ENCODE results near the gene ZMIZ1.

DNA sequence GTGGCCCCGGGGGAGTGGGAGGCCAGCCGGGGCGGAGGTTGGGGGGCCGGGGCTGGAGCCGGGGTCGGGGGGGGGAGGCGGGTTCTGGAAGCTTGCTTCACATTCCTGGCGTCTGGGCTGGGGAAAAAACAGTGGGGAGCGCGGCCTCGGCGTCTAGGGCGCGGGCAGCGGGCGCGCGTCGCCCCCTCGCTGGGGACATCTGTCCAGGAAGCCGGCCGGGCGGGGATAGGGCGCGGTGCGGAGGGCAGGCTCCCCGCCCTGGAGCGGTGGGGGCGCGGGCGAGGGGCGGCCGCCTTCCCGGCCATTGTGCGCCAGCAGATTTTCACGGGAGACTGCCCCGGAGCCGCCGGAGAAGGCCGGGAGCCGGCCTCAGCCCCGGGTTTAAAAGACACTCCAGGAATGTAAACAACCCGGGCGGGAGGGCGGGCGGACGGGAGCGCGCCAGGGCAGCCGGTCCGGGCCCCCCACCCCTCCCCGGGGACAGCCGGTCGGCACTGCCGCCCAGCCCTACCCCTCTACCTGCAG, 1.4 kb downstream of the ZMIZ1 start:
- TF ChIP-seq, protein P1, sequence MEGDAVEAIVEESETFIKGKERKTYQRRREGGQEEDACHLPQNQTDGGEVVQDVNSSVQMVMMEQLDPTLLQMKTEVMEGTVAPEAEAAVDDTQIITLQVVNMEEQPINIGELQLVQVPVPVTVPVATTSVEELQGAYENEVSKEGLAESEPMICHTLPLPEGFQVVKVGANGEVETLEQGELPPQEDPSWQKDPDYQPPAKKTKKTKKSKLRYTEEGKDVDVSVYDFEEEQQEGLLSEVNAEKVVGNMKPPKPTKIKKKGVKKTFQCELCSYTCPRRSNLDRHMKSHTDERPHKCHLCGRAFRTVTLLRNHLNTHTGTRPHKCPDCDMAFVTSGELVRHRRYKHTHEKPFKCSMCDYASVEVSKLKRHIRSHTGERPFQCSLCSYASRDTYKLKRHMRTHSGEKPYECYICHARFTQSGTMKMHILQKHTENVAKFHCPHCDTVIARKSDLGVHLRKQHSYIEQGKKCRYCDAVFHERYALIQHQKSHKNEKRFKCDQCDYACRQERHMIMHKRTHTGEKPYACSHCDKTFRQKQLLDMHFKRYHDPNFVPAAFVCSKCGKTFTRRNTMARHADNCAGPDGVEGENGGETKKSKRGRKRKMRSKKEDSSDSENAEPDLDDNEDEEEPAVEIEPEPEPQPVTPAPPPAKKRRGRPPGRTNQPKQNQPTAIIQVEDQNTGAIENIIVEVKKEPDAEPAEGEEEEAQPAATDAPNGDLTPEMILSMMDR (IDR thresholded peaks at IDR 0.05; ENCODE audit: poor library complexity, severe bottlenecking), result no peak
- TF ChIP-seq MXI1 (conservative IDR thresholded peaks at IDR 0.05; ENCODE audit: poor library complexity, severe bottlenecking), result no peak
- no peak for TF ChIP-seq RAD21 (conservative IDR thresholded peaks at IDR 0.05)
- no peak for TF ChIP-seq POLR2AphosphoS5 (IDR thresholded peaks at IDR 0.05)
